HG03460 (cell line): ENCODE measurements around the gene PARD3.

Experiments
- ATAC-seq: cut with Tn5 transposase; IDR thresholded peaks from one replicate; pipeline ENCODE4 v1.9.1; 2021; ENCODE audit not compliant: unreplicated experiment

The PARD3 gene

DNA sequence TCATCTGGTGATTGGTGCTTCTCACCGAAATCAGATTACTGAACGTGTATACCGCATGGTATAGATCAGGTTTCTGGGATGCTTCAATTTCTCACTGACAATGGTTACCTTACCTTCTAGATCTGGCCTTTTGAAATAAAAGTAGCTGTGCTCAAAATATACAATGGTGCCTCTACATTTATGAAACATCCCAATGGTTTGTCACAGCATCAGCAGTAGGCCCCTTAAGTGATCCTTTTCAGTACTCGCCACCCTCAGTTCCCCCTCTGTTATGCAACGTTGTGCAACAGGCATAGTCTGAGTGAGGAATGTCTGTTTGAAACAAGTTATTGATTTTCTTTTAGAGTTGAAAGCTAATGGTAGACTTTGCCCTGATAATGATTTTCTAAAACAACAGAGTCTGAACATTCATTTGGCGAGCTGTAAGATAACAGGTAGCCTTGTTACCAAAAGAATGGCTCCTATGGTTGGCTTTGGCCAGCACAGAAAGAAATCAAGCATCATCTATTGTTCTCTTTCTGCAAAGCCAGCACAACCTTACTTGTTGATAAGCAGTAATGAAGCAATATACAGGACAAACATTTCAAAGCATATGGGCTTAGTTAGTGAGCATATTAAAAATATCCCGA, 693.9 kb downstream of the PARD3 start:
- ATAC-seq, result no peak

DNA sequence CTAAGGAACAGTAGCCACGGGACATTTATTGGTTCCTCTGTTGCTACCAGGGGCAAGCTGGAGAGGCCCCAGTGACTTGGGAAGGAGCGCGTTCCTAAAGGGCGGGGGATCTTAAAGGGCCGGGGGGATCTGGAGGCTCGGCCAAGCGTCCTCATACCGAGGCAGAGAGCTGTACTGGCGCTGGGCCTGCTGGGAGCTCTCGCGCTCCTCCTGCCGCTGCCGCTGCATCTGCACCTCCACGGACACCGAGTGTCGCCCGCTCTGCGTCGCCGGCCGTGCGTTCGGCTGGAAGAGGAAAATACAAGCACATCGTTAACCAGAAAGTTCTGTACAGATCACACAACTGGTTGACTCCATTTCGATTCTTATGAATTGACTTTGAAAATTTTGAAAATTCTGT, 695.6 kb downstream of the PARD3 start:
- no peak for ATAC-seq

DNA sequence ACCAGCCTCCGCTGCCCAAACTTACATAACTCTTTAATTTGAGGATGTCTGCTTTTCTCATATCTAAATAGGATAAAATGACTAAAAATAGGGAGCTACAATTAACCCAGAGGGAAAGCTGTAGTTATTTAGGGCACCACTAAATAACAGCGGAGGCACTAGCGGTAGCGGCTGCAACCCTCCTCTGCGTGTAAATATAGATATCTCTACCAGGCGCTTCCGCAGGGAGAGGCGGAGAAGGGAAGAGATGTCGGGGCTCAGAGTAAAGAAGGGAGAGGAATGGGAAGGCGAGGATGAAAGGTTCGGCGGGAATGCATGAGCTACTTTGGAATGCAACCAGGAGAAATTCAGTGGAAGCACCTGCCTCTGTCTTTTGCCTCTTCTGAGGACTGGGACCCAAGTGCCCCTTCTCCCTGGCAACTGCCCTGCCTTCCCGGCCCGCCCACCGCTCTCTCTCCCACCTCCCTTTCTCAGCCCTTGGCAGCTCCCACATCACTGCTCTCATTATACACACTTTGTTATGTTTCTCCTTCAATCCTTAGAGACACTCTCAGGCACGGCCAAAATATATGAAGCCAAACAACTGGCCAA, 698.3 kb downstream of the PARD3 start:
- no peak for ATAC-seq

DNA sequence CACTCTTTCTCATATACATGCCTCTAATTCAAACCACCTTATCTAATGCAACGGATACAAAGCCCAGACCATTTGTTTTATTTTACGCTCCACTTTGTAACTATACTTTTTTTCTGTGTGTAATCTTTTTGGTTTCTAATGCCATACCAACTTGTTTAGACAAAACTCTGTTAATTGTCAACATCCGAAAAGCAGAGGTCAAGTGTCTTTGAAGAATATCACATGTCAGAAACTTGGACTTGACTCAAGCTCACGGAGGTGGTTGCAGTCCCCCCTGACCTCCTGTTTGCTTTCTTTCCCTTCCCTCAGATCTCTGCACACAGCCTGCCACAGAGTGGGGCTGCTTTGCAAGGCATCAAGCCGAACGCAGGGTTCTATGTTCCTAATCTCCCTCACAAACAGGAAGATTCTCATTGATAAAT, 698.9 kb downstream of the PARD3 start:
- ATAC-seq, result no peak

- no peak for ATAC-seq
Measured at GRCh38 chr10:34114914-34115313, 700.2 kb downstream of the PARD3 start.

DNA sequence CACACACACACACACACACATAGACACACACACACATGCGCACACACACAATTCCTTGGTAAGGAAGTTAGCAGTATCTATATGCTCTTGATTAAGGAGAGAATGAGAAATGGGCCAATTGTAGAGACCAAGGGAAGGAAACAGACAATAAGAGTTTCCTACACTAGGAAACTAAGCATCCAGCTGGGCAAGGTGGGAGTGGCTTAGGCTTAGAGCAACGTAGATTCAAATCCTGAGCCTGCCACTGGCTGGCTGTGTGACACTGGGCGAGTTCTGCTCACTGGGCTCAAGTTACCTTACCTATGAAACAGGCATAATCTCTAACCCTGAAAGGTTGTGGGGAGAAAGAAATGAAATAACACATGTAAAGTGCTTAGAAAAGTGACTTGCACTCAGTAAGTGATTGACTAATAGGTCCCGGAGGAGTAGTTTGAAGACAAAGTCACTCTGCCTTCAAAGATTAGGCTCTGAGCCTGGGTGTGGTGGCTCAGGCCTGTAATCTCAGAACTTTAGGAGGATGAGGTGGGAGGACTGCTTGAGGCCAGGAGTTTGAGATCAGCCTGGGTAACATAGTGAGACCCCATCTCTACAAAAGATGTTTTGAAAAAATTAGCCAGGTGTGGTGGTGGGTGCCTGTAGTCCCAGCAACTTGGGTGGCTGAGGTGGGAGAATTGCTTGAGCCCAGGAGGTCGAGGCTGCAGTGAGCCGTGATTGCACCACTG, 701.4 kb downstream of the PARD3 start:
- no peak for ATAC-seq

- ATAC-seq, result no peak
Measured at GRCh38 chr10:34112171-34112782, 702.8 kb downstream of the PARD3 start.

GRCh38 chr10:34111179-34111578, 703.9 kb downstream of the PARD3 start:
- ATAC-seq, result no peak

- ATAC-seq, result no peak
Measured at GRCh38 chr10:34109952-34110702, 705.0 kb downstream of the PARD3 start.

- no peak for ATAC-seq
Measured at GRCh38 chr10:34109495-34109894, 705.6 kb downstream of the PARD3 start.

DNA sequence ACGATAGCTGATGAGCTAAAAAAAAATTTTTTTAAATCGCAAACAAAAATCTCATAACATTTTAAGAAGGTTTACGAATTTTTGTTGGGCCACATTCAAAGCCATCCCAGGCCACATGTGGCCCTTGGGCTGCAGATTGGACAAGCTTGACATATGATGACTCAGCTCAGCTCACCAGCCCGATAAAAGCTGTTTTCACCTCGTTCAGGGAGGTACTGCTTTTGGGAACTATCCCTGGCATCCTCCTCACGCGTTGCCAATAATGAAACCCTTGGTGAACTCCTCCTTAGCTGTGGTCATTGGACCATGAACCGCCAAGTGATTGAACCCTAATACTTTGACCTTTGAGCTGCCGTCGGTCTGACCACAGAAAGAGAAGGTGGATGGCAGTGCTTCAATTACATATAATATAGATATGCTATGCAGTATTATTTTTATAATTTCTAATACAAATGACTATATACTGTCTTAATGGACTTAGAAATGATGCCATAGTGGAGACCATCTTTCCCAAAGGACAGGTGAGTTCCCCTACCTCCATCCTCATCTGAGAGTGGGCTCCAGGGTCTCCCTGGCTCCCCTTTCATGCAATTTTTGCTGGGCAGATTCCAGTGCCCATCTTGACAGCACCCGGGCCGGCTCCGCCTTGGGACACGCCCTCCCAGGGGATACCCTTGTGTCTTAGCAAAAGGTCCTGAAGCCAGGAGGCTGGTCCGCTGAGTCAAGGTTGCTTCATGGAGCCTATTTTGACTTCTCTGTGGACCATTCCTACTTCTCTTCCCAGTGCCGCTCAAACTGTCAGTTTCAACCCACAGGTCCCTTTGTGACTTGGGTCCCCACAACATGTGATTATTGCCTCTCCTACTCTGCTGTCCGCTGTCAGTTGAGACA, 707.2 kb downstream of the PARD3 start:
- no peak for ATAC-seq

DNA sequence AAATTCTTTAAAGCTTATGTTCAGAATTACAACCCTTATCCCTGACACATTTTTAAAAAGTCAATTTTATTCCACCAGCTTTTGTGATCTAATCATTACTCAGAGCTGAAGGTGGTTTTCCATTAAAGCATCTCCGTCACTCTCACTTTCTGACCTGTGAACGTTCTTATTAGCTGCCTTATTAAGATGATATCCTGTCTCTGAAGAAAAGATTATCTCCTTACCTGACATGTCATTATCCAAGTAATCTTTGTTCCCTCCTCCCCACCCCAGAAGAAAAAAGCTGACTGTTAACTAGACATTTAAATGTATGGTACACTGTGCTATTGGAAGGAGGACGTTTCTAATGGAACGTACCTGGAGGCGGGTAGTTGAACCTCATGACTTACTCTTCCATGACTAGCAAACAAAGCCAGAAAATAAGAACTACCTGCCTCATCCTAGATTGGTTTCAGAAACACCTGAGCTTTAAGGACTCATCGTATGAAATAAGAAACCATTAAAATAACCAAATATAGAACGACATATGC, 708.7 kb downstream of the PARD3 start:
- ATAC-seq, result no peak

- ATAC-seq, result no peak
Measured at GRCh38 chr10:34104829-34105572, 710.1 kb downstream of the PARD3 start.

- no peak for ATAC-seq
Measured at GRCh38 chr10:34102893-34103506, 712.1 kb downstream of the PARD3 start.

GRCh38 chr10:34102237-34102673, 712.8 kb downstream of the PARD3 start:
- no peak for ATAC-seq

- ATAC-seq, result no peak
Measured at GRCh38 chr10:34101001-34101400, 714.1 kb downstream of the PARD3 start.

DNA sequence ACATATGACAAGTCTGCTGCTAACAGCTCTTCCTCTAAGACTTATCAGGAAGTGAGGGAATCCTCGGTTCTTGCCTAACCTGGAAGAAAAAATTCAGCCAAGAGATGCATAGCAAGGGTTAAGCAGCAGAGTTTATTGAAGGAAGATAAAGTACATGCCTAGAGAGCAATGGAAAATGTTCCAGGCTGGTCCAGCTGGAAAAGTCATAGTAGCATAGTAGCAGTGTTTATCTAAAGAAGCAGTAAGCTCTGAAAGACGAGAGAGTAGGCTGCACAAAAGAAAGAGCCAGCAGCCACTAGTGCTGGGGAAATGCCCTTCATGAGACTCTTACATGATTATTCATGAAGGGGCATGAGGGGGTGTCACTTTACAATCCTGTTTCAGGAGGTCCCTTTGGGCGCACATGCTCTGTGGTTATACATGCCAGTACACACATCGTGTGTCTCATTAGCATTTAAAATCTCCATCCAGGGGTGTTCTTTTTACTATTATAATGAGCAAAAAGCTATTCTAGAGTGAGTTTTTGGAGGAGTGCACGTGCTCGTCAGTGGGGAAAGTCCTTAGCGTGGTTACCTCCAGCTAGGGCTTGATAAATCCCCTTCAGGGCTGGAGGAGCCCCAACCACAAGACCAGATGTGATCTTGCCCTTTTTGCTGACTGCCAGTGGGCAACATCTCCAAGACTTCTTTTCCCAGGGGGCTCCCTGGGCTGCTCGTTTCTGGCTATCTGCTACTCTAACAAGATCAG, 716.1 kb downstream of the PARD3 start:
- ATAC-seq, result no peak

GRCh38 chr10:34097682-34098081, 717.4 kb downstream of the PARD3 start:
- ATAC-seq, result no peak
